GM19468 (cell line): ENCODE measurements around the gene SERPINA5.
"Not testable (repeated sequence)": the region's sequence is repeated elsewhere in the genome, so short reads cannot be mapped to it uniquely, and the experiment has no call there.

Experiments
- ATAC-seq: cut with Tn5 transposase; IDR thresholded peaks from one replicate; pipeline ENCODE4 v1.9.1; 2021; ENCODE audit warnings: mild to moderate bottlenecking, moderate library complexity, moderate number of reproducible peaks; ENCODE audit not compliant: unreplicated experiment; ENCODE audit errors: extremely low read depth

SERPINA5 gene

GRCh38 chr14:94572637-94573303 is 8.5 kb upstream of the SERPINA5 start:
- no peak for ATAC-seq

- no peak for ATAC-seq
These were observed 7.5 kb upstream of the SERPINA5 start for GRCh38 chr14:94573475-94574277.

GRCh38 chr14:94574336-94574735 is 6.9 kb upstream of the SERPINA5 start:
- no peak for ATAC-seq

- no peak for ATAC-seq
These were observed 5.3 kb upstream of the SERPINA5 start for GRCh38 chr14:94575730-94576585.

GRCh38 chr14:94577472-94577871 is 3.8 kb upstream of the SERPINA5 start:
- ATAC-seq = not testable (repeated sequence)

GRCh38 chr14:94578712-94579111 is 2.5 kb upstream of the SERPINA5 start:
- no peak for ATAC-seq

GRCh38 chr14:94582199-94582750 is 1.0 kb downstream of the SERPINA5 start:
- no peak for ATAC-seq

GRCh38 chr14:94582851-94583250 is 1.6 kb downstream of the SERPINA5 start:
- ATAC-seq = no peak

GRCh38 chr14:94583557-94583956 is 2.3 kb downstream of the SERPINA5 start:
- ATAC-seq = no peak

GRCh38 chr14:94584591-94585280 is 3.5 kb downstream of the SERPINA5 start:
- ATAC-seq = no peak

- no peak for ATAC-seq
These were observed 5.4 kb downstream of the SERPINA5 start for GRCh38 chr14:94586635-94587034.

GRCh38 chr14:94588311-94588710 is 7.1 kb downstream of the SERPINA5 start:
- no peak for ATAC-seq

- no peak for ATAC-seq
These were observed 9.8 kb downstream of the SERPINA5 start for GRCh38 chr14:94591073-94591472.

GRCh38 chr14:94591871-94592270 is 10.6 kb downstream of the SERPINA5 start:
- ATAC-seq = no peak

- ATAC-seq = no peak
These were observed 11.2 kb downstream of the SERPINA5 start for GRCh38 chr14:94592457-94592856.

- no peak for ATAC-seq
These were observed 12.1 kb downstream of the SERPINA5 start for GRCh38 chr14:94593376-94593748.

GRCh38 chr14:94593749-94594431 is 12.7 kb downstream of the SERPINA5 start:
- no peak for ATAC-seq

- ATAC-seq = no peak
These were observed 13.2 kb downstream of the SERPINA5 start for GRCh38 chr14:94594441-94594840.

GRCh38 chr14:94595912-94596311 is 14.7 kb downstream of the SERPINA5 start:
- ATAC-seq = no peak
